GM11168 (cell line): ENCODE data around the gene NRROS.

Source experiments
- in situ Hi-C: fragments of 300-500 bp; cut with MboI; formaldehyde crosslinking; loops from one replicate; pipeline ENCODE4 v1.12.0; 2022; ENCODE audit warnings: low sequenced_read_pairs; ENCODE audit not compliant: unreplicated experiment

The NRROS gene

DNA sequence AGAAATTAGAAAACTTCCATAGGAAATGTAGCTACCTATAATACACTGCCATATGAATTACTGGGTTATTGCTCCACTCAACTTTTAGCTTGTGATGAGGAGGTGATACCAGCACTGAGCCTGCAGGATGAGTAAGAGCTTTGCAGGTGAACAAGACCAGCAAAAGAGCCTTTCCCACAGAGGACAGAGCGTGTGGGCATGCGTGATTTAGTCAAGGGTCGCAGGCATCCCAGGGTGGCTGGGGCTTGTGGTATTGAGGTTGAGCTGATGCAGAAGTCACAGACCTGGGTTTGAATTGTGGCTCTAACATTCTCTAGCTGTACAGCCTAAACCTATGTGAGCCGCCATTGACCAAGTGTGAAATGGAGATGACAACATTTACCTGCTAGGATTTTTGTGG lies 5.6 kb downstream of the NRROS start:
- in situ Hi-C loops: loop anchor here (10.0 kb wide), 1 partner anchor 890 kb away; no protein-coding TSS in a partner anchor

DNA sequence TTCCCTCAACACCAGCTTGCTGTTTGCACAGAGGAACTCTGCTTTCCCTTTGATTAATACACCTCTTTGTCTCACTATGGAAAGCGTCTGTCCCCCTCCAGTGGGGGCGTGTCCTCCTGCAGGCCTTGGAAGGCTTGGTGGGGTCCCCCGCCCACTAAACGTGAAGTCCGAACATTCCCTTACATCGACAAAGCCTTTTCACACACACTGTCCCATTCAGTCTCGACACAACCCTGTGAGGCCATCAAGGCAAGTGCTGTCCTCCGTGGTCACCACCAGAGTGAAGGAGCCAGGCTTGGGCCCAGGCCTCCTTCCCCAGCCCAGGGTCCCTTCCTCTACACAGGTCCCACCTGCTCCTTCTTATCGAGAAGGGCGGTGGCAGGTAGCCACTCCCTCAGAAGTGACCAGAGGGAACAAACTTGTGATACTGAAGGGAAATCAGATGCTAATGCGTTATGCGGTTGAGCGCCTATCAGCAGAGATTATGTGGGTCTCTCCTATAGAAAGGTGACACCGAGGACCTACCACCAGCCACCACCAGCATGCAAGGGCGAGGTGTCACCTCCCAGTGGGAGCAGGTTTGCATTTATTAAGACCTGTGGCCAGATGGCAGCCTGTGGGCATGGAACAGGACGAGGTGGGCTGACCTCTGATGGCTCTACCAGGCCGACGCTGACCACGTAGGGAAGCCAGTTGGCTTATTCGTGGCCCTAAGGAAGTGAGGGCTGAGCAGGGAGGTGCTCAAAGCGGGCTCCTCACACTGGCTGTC lies 6.6 kb downstream of the NRROS start:
- in situ Hi-C loops: loop anchor here (10.0 kb wide), 1 partner anchor 891 kb away; no protein-coding TSS in a partner anchor

DNA sequence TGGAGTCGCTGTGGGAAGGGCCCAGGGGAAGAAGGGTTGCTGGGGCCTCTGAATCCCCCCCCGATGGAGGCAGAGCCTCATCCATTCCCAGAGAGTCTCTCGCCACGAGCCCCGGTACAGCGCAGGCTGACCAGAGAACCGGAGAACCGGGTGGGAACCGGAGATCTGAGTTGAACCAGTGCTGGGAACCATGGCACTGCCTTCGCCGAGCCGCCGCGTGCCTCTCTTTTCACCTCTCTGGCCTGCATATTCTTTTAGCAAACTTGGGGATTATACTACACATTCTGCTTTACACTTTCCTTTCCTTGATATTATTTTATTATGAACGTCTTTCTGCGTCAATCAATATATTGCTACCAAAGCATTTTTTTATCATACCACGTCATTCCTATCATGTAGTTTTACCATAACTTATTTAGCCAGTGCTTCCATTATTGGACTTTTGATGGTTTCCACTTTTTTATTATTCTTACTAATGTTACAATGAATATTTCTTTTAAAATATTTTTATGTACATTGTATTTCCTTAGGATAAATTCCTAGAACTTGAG lies 7.2 kb downstream of the NRROS start:
- in situ Hi-C loops: loop anchor here (10.0 kb wide), 1 partner anchor 892 kb away; no protein-coding TSS in a partner anchor

DNA sequence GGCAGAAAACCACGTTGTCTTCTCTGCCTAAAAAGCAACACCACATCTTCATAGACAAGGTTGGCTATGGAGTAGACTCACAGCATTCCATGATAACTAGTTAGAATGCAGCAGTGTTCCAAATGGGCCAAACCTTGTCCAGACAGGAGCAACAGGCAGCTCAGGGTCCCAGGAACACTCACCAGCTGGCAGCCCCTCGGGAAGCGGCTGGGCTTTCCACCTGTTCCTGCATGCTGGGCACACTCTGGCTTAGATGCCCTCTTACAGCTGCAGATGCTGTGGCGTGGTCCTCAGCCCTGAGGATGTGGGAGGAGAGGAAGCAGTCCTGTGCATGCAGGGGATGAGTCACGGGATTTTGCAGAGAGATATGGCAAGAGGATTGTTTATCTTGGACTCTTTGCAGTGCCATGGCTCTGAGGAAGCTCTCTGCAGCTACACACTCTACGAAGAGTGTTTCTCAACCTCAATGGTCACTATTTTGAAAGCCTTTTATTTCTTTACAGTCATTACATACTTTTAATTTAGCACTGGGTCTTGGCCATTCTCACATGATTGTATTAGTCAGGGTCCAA lies 11.3 kb downstream of the NRROS start:
- in situ Hi-C loops: no loop called here

DNA sequence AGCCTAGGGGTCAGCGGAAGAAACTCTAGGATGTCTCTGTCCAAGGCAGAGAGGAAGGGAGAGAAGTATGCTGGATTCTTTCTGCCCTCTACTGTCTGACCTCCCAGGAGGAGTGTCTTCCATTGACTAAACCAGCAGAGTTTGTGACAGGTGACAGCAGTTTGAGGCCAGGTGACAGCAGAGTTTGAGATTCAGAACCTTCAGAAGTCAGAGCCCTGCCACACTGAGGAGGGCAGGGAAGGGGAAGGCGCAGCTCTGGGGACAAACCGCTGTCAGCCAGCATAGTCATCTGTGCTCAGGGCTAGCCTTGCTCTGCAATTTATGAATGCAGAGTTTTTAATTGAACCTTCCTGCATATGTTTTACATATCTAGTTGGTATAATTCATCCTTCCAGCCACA lies 12.3 kb downstream of the NRROS start:
- in situ Hi-C loops: no loop called here

DNA sequence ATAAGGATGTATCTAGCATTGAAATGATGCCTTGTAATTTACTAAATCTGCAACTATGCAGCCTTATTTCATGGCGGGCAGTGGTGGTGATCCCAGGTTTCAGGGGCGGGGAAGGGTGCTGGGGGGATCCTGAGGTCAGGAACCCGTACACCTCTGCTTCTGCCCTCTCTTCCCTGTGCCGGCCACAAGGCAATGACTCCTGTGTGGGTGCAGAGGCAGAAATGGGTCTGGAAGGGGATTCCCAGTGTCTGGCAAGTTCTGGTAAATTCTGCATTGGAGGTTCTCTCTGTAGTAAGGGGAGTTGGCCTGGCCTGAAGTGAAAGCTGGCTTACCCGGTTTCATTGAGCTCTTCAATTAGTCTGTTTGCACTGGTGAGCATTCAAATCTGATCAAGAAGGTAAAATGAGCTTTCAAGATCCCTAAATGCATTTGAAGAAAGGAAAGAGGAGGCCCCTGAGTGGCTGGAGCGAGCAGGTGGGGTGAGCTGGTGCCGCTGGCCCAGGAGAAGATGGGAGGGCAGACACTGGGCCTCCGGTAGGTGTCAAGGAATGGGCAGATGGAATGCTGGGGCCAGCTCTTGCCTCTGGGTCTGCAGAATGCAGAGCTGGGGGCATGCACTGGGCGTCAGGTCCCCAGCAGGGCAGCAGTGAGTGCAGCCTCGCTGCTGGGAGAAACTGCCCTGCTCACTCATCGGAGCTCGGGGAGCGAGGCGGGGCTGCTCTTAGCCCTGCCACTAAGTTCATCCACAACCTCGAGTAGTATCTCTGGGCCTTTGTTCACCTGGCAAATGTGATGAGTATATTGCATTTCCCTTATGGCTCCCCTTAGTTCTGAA lies 13.7 kb downstream of the NRROS start:
- in situ Hi-C loops: no loop called here

DNA sequence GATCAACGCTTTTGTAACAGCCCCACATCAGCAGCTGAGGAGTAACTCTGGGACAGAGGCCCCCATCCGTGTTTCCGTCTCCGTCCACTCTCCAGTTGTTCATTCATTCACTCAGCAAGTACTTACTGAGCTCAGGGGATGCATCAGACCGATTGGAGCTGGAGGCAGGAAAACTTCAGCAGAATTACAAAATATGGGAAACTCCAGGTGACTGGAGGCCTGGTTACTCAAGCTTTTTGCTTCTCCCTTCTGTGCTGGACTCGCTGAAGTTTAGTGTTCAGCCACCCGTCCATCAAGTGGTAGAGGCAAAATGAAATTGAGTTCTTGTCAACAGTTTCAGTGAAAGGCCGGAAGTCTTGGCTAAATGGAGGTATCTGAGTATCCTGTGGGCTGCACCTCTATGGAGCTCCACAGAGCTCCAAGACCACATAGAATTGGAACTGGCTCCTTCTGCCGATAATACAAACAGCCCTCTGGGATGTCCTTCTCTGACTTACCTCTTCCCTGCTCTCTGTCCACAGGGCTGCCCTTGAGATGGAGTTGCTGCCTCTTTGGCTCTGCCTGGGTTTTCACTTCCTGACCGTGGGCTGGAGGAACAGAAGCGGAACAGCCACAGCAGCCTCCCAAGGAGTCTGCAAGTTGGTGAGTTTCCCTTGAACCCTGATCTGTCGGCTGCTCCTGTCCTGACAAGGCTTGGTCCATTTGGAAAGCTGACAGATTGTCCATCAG lies 14.7 kb downstream of the NRROS start:
- in situ Hi-C loops: no loop called here

DNA sequence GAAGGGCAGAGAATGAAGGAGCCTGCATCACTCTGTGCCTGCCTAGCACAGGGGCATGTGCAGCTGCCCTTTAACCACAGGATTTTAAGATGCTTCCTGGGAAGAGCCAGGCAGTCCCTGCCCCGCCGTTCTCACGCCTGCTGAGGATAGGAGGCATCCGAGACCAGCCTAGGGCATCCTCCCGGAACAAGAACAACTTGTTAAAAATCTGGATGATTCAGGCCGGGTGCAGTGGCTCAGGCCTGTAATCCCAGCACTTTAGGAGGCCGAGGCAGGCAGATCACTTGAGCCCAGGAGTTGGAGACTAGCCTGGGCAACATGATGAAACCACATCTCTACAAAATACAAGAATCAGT lies 15.2 kb downstream of the NRROS start:
- in situ Hi-C loops: no loop called here

DNA sequence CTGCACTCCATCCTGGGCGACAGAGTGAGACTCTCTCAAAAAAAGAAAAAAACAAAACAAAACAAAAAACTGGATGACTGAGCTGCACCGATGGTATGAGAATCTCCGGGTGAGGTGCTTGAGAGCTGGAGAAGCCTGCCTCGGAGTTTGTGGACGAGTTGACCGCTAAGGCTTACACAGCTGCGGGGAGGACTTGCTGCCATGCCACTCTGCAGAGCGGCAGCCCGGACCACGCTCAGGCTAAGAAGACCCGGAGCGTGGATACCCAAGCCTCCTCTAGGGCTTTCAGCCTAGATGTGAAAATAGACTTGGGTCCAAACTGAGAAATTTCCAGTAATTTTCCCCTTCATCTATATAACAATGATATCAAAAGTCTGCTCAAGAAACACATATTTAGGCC lies 16.0 kb downstream of the NRROS start:
- in situ Hi-C loops: no loop called here

DNA sequence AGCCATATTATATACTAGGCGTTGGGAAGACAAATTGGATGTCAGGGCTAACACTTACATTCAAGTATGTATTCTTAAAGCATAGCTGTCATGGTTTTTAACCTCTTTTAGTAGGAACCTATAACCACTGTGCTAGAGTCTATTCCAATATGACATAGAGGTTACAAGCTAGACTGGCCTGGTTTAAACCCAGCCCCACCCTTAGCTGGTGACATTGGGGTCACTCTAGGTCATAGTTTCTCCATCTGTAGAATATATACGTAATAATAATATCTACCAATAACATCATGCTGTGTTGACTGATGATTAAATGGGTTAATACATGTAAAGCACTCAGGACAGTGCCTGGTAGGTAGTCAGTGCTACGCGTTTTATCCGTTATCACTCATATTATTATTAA lies 16.7 kb downstream of the NRROS start:
- in situ Hi-C loops: no loop called here

DNA sequence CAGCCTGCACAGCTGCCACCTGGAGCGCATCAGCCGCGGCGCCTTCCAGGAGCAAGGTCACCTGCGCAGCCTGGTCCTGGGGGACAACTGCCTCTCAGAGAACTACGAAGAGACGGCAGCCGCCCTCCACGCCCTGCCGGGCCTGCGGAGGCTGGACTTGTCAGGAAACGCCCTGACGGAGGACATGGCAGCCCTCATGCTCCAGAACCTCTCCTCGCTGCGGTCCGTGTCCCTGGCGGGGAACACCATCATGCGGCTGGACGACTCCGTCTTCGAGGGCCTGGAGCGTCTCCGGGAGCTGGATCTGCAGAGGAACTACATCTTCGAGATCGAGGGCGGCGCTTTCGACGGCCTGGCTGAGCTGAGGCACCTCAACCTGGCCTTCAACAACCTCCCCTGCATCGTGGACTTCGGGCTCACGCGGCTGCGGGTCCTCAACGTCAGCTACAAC lies 20.4 kb downstream of the NRROS start:
- in situ Hi-C loops: no loop called here

DNA sequence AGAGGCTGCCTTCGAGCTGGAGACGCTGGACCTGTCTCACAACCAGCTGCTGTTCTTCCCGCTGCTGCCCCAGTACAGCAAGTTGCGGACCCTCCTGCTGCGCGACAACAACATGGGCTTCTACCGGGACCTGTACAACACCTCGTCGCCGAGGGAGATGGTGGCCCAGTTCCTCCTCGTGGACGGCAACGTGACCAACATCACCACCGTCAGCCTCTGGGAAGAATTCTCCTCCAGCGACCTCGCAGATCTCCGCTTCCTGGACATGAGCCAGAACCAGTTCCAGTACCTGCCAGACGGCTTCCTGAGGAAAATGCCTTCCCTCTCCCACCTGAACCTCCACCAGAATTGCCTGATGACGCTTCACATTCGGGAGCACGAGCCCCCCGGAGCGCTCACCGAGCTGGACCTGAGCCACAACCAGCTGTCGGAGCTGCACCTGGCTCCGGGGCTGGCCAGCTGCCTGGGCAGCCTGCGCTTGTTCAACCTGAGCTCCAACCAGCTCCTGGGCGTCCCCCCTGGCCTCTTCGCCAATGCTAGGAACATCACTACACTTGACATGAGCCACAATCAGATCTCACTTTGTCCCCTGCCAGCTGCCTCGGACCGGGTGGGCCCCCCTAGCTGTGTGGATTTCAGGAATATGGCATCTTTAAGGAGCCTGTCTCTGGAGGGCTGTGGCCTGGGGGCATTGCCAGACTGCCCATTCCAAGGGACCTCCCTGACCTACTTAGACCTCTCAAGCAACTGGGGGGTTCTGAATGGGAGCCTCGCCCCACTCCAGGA lies 21.1 kb downstream of the NRROS start:
- in situ Hi-C loops: no loop called here

DNA sequence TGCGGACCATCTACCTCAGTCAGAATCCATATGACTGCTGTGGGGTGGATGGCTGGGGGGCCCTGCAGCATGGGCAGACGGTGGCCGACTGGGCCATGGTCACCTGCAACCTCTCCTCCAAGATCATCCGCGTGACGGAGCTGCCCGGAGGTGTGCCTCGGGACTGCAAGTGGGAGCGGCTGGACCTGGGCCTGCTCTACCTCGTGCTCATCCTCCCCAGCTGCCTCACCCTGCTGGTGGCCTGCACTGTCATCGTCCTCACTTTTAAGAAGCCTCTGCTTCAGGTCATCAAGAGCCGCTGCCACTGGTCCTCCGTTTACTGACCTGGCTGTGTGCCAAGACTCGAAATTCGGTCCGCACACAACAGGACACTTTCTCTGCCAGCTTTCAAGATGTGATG lies 21.9 kb downstream of the NRROS start:
- in situ Hi-C loops: no loop called here

DNA sequence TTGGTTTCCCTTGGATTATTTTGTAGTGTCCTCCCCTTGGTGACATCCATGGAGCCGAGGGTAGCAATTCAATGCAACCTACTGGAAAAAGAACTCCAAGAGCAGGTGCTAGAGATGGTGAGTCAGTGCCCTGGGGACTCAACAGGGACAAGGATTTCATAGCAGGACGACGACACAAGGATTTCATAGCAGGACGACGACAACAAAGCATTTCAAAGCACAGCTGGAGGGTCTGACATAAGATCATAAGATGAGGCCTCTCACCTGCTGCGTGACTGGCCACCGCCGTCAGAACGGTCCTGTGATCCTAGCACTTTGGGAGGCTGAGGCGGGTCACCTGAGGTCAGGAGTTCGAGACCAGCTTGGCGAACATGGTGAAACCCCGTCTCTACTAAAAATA lies 22.5 kb downstream of the NRROS start:
- in situ Hi-C loops: no loop called here

DNA sequence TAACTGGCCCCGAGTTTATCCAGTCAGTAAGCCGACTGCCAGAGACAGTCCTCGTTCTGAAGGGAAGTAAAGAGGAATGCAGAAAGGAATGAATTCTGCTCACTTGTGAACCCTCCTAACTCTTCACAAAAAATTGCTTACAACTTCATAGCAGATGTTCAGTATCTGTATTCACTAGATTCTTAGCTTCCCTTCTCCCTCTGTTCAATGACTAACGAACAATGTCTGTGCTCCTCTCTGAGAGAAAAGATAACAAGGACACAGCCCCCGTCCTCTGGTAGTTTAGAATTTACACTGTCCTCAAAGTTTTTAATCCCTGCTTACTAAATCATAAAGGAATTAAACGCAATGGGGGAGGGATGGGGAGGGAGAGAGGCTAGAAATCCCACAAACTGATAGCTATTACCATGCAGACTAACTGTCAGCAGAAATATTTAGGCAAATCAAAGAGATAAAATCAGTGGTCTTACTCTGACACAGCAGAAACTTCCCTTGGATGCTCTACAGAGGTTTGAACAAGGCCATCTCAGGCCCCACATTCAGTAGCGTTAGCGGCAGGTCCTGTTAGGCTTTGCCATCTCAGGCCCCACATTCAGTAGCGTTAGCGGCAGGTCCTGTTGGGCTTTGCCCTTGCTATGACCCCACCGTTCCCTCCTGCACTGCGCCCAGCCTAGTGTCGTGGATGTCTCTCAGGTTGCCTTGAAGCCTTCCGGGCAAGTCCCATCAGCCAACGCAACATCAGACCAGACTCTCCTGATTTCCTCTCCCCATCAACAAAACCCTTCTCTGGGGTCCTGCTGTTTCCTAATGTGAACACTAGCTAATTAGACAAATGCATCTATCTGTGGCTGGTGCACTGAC lies 23.4 kb downstream of the NRROS start:
- in situ Hi-C loops: no loop called here

DNA sequence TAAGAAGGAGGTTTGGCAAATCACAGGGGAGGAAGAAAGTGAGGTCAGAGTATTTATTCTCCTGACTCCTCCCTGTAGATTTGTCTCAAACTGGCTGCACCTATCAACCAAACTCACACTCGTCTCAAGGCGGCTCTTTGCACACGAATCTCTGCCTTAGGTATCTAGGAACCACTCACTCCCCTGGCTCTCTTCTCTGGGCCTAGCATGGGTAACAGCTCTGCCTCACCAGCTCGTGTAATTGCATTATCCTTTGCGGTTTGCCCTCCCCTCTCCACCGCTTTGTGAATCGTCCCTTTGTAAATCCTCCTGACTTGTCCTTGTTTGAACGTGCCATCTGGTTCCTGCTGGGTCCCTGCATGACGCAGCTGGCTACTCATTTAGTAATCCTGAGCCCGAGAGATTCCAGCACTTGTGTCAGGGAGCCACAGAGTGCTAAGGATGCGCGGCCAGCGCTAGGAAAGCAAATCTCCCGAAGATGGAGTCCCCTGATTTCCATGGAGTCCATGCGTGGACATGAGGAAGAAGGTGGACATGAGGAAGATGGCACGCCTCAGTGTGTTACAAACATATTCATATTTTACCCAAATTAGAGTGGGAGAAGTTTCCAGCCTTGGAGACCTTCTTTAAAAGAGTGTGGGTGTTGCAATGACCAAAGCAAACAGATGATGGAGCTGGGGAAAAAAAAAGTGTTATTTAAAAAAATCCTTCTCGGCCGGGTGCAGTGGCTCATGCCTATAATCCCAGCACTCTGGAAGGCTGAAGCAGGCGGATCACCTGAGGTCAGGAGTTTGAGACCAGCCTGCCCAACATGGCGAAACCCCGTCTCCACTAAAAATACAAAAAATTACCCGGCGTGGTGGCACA lies 26.7 kb downstream of the NRROS start:
- in situ Hi-C loops: no loop called here

DNA sequence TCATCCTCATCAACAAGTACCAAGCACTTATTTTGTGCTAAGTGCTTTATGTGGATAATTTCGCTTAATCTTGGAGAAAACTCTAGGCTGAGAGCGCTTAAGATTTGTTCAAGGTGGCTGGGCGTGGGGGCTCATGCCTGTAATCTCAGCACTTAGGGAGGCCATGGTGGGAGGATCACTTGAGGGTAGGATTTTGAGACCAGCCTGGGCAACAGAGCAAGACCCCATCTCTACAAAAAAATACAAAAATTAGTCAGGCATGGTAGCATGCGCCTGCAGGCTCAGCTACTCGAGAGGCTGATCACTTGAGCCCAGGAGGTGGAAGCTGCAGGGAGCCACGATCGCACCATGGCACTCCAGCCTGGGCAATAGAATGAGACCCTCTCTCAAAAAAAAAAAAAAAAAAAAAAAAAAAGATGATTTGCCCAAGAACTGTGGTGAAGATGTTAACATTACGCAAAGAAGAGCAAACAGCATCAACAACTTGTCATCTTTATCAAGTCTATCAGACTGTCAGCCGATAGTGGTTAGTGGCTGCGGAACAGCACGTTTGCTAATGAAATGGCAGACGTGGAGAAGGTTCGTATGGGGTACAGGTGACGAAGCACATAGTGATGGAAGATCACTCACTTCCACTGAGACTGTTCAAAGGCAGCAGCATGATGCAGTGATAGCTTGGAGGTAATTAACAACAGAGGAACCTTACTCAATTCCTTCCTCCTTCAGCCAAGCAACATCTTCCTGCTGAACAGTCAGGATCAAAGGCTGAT lies 27.7 kb downstream of the NRROS start:
- in situ Hi-C loops: no loop called here
